ENCODE results near the gene TMEM81. TPM values are rescaled to one million over a fixed set of nuclear protein-coding genes. Genes with fewer than 3 reads are reported as not detected.

Gene TMEM81
- polyA plus RNA-seq, 1 experiment = 1.5 TPM

- H3K36me3 ChIP-seq (ENCODE audit: control insufficient read depth, insufficient read depth, low read length) = no peaks in the 10 kb centered on the region
- H3K27me3 ChIP-seq (ENCODE audit: control insufficient read depth, insufficient read depth, low read length) = peaks cover 39% of the 10 kb centered on the region
- ChIA-PET CTCF (interaction anchor here (1.4 kb wide), 1 partner anchor 57 kb away, joined by 4 read pairs; no protein-coding TSS in a partner anchor), POLR2A (no interaction called here)
- H3K4me3 ChIP-seq (ENCODE audit: low read depth, low read length) = no peak overlapping the region
- TF ChIP-seq, protein P1, sequence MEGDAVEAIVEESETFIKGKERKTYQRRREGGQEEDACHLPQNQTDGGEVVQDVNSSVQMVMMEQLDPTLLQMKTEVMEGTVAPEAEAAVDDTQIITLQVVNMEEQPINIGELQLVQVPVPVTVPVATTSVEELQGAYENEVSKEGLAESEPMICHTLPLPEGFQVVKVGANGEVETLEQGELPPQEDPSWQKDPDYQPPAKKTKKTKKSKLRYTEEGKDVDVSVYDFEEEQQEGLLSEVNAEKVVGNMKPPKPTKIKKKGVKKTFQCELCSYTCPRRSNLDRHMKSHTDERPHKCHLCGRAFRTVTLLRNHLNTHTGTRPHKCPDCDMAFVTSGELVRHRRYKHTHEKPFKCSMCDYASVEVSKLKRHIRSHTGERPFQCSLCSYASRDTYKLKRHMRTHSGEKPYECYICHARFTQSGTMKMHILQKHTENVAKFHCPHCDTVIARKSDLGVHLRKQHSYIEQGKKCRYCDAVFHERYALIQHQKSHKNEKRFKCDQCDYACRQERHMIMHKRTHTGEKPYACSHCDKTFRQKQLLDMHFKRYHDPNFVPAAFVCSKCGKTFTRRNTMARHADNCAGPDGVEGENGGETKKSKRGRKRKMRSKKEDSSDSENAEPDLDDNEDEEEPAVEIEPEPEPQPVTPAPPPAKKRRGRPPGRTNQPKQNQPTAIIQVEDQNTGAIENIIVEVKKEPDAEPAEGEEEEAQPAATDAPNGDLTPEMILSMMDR (IDR thresholded peaks at IDR 0.05; ENCODE audit: insufficient read depth, low read depth, low read length) = no peak
- no peak for DNase-seq (ENCODE audit: low read depth)
These were observed 37.4 kb downstream of the TMEM81 start for GRCh38 chr1:205046870-205047269.

DNA sequence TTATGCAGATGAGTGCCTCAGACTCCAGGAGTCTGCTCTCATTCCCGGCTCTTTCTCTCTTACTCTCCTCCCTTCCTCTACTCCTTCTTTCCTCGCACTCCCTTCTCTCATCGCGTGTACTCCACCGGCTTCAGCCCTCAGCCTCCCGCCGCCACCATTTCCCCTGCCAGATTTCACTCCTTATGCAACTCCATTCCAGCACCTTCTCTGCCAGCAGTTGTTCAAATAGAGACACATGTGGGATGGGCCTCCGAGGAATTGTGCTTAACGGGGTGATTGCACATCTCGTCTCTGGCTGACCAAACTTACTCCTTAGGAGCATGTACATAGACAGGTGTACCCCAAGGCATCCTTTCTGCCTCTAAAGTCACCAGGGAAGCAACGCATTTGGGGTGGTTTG, 39.1 kb downstream of the TMEM81 start:
- Histone ChIP-seq H3K36me3 (ENCODE audit: control insufficient read depth, insufficient read depth, low read length) (no peaks in the 10 kb centered on the region), H3K27me3 (ENCODE audit: control insufficient read depth, insufficient read depth, low read length) (peaks cover 46% of the 10 kb centered on the region), H3K4me3 (ENCODE audit: low read depth, low read length) (no peak overlapping the region)
- TF ChIP-seq, protein P1 (IDR thresholded peaks at IDR 0.05; ENCODE audit: insufficient read depth, low read depth, low read length) = no peak
- DNase-seq (ENCODE audit: low read depth) = no peak
- ChIA-PET CTCF (interaction anchor here (1.9 kb wide), 1 partner anchor 17 kb away, joined by 4 read pairs; no protein-coding TSS in a partner anchor), POLR2A (no interaction called here)

- no peak for DNase-seq (ENCODE audit: low read depth)
- Histone ChIP-seq H3K4me3 (ENCODE audit: low read depth, low read length) (no peak overlapping the region), H3K27me3 (ENCODE audit: control insufficient read depth, insufficient read depth, low read length) (peaks cover 44% of the 10 kb centered on the region), H3K36me3 (ENCODE audit: control insufficient read depth, insufficient read depth, low read length) (no peaks in the 10 kb centered on the region)
- TF ChIP-seq, protein P1 (IDR thresholded peaks at IDR 0.05; ENCODE audit: insufficient read depth, low read depth, low read length) = no peak
- ChIA-PET POLR2A (no interaction called here), CTCF (interaction anchor here (1.9 kb wide), 1 partner anchor 17 kb away, joined by 4 read pairs; no protein-coding TSS in a partner anchor)
These were observed 39.5 kb downstream of the TMEM81 start for GRCh38 chr1:205044741-205045140.

GRCh38 chr1:205043866-205044265, 40.4 kb downstream of the TMEM81 start:
- no peak for DNase-seq (ENCODE audit: low read depth)
- ChIA-PET CTCF (interaction anchor here (1.9 kb wide), 1 partner anchor 18 kb away, joined by 4 read pairs; no protein-coding TSS in a partner anchor), POLR2A (no interaction called here)
- Histone ChIP-seq H3K4me3 (ENCODE audit: low read depth, low read length) (no peak overlapping the region), H3K27me3 (ENCODE audit: control insufficient read depth, insufficient read depth, low read length) (peaks cover 45% of the 10 kb centered on the region), H3K36me3 (ENCODE audit: control insufficient read depth, insufficient read depth, low read length) (no peaks in the 10 kb centered on the region)
- TF ChIP-seq, protein P1 (IDR thresholded peaks at IDR 0.05; ENCODE audit: insufficient read depth, low read depth, low read length) = no peak

DNA sequence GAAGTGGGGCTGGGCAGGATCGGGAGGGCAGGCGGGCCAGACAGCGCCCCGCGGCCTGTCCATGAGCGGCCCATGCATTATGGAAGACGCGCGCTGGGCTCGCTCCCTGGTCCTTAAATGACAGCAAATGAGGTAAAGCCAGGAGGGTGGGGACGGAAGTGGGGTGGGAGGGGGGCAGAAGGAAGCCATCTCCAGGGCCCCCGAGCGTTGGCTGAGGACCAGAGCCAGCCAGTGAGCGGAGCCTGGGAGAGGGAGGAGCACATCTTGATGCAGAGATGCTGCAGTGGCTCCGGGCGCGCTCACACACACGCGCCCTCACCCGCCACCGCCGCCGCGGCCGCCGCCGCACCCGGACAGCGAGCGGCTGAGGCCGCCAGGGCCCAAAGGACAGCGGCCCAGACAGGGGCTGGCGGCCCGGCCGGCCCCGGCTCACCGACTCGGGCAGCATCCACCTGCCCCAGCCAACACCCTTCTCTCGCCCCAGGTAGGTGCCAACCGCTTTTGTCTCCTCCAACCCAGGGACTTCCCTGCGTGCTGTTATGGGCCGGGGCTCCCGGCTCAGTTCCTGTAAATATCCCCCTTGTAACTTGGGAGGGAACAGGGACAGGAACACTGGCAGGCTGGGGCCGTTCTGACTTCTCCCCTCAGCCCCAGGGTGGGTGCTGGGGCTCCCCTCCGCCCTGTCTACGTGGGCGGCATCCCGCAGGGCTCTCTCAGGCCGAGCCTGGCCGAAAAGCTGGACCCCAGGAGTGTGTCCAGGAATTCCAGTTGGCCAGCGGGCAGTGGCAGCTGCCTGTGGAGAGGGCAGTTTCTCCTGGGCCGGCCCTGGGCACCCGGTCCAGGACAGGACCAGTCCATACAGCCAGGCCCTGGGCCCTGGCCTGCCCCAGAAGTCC, 41.1 kb downstream of the TMEM81 start, which contains the start of gene CNTN2:
CNTN2 (plus strand) TSS at position 302 of the 896 bp plus-strand sequence. CDS start 9,974 bp downstream, outside the sequence.
- ChIA-PET POLR2A (no interaction called here), CTCF (interaction anchor here (1.9 kb wide), 1 partner anchor 19 kb away, joined by 4 read pairs; no protein-coding TSS in a partner anchor)
- Histone ChIP-seq H3K36me3 (ENCODE audit: control insufficient read depth, insufficient read depth, low read length) (no peaks in the 10 kb centered on the region), H3K27me3 (ENCODE audit: control insufficient read depth, insufficient read depth, low read length) (peaks cover 45% of the 10 kb centered on the region), H3K4me3 (ENCODE audit: low read depth, low read length) (no peak within 1 kb of the TSS)
- TF ChIP-seq, protein P1 (IDR thresholded peaks at IDR 0.05; ENCODE audit: insufficient read depth, low read depth, low read length) = no peak
- no peak for DNase-seq (ENCODE audit: low read depth)

Measured in BJ (cell line).